ENCODE results near the gene PPP6R3.

DNA sequence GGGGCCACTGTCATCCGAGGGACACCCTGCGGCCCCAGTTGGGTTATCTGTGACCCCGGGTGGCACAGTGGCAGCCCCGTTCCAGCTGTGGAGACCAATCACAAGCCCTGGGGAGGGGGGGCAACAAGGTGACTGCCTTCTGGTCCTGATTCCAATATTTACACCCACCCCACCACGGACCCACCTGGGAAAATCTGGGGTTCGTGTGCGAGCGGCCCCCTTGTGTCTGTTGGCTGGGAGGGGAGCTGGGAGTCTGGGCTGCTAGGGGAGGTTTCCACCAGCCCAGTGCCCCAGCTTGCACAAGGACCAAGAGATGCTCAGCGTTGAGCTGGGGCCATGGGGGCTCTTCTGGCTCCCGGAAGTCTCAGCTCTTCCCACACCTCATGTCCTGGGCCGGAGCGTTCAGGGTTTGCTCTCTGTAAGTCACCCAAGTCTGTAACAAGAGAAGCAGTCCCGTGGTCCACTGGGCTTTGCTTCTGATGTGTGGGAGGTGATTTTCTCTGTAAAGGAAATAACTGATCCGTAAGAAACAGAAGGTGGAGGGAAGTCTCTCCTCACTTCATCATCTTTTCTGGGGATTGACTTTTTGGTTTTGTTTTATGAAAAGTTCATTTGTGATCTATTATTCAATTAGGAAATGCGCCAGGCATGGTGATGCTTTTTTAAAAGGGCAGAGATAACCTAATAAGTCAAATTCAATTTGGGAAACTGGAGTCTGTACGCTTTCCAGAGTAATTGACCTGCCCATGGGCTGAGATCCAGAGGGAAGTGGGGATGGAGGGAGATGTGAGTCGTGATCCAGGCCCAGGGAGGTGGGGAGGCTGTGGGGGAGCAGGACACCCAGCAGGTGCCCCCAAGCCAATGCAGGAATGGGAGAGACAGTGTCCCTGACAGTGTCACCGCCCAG lies 201.4 kb downstream of the PPP6R3 start:
- TF ChIP-seq, protein P1, sequence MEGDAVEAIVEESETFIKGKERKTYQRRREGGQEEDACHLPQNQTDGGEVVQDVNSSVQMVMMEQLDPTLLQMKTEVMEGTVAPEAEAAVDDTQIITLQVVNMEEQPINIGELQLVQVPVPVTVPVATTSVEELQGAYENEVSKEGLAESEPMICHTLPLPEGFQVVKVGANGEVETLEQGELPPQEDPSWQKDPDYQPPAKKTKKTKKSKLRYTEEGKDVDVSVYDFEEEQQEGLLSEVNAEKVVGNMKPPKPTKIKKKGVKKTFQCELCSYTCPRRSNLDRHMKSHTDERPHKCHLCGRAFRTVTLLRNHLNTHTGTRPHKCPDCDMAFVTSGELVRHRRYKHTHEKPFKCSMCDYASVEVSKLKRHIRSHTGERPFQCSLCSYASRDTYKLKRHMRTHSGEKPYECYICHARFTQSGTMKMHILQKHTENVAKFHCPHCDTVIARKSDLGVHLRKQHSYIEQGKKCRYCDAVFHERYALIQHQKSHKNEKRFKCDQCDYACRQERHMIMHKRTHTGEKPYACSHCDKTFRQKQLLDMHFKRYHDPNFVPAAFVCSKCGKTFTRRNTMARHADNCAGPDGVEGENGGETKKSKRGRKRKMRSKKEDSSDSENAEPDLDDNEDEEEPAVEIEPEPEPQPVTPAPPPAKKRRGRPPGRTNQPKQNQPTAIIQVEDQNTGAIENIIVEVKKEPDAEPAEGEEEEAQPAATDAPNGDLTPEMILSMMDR (IDR thresholded peaks at IDR 0.05; ENCODE audit: borderline replicate concordance, extremely low read depth, low read length, poor library complexity, severe bottlenecking) = no peak
- no peak for TF ChIP-seq EZH2 (IDR thresholded peaks at IDR 0.05; ENCODE audit: borderline replicate concordance, low read depth, low read length, severe bottlenecking)
